ENCODE results near the gene ABCC2. TPM values are rescaled to one million over a fixed set of nuclear protein-coding genes. Genes with fewer than 3 reads are reported as not detected.

Gene ABCC2
- total RNA-seq, 4 donors from 2014 or later = 0.84 to 9.1 (median 1.5) TPM

DNA sequence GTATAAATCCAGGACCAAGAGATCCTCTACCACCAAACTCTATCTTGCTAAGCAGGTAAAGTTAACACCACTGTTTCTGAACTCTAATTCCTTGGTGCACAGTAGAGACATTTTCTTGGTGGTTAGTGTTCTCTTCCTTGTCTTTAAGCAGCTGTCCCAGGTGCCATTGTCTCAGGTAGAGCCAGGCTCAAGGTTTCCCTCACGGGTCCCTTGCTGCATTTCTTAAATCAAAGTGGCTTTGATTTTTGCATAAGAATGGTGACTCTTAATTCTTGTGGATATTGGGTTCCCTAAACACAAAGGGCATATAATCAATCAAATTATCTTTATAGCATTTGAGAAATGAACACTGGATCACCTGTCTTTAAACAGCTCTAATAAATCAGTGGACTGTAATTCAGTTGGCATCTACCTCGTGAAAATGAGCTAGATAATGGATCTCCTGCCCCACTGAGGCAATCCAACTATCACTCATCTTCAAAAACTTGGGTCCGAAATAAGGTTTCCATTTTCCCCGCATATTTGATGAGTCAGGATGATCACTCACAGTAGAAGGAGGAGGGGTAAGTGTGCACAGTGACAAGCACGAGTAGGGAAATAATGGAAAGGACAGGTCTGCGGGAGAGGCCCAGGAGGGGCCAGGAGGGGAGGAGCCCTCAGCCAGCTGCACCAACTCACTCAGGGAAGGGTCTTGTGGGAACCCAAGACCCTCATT is 2.4 kb downstream of the ABCC2 start:
- TF ChIP-seq, protein P1, sequence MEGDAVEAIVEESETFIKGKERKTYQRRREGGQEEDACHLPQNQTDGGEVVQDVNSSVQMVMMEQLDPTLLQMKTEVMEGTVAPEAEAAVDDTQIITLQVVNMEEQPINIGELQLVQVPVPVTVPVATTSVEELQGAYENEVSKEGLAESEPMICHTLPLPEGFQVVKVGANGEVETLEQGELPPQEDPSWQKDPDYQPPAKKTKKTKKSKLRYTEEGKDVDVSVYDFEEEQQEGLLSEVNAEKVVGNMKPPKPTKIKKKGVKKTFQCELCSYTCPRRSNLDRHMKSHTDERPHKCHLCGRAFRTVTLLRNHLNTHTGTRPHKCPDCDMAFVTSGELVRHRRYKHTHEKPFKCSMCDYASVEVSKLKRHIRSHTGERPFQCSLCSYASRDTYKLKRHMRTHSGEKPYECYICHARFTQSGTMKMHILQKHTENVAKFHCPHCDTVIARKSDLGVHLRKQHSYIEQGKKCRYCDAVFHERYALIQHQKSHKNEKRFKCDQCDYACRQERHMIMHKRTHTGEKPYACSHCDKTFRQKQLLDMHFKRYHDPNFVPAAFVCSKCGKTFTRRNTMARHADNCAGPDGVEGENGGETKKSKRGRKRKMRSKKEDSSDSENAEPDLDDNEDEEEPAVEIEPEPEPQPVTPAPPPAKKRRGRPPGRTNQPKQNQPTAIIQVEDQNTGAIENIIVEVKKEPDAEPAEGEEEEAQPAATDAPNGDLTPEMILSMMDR (IDR thresholded peaks at IDR 0.05) = no peak
- no peak for DNase-seq (ENCODE audit: low spot score)
- ATAC-seq (ENCODE audit: low FRiP score) = no peak

DNA sequence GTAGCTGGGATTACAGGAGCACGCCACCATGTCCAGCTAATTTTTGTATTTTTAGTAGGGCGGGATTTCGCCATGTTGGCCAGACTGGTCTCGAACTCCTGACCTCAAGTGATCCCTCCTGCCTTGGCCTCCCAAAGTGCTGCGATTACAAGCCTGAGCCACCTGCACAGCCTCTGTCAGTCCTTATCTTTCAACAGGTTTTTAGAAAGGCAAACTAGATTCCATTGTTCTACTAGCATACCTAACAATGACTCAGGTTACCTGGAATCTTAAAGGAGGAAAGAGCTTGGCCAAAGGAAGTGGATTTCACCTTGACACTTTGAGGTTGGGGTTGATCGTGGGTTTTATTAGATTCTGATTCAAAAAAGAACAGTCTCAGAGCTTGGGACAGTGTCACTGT is 3.2 kb downstream of the ABCC2 start:
- ATAC-seq (ENCODE audit: low FRiP score) (no peak), DNase-seq (ENCODE audit: low spot score) (no peak)
- TF ChIP-seq, protein P1 (IDR thresholded peaks at IDR 0.05) = no peak

DNA sequence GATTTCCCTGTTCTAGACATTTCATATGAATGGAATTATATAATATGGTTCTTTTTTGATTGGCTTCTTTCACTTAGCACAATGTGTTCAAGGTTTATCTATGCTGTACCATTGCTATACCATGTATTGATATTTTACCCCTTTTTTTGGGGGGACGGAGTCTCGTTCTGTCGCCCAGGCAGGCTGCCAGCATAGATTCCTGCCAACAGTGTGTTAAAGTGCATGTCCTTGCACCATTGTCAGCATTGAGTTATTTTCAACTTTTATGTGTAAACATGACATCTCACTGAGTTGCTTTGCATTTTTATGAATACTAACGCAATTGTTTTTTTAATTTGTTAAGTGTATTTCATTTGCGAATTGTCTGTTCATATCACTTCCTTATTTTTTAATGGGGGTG is 4.9 kb downstream of the ABCC2 start:
- DNase-seq (ENCODE audit: low spot score) (no peak), ATAC-seq (ENCODE audit: low FRiP score) (no peak)
- TF ChIP-seq, protein P1 (IDR thresholded peaks at IDR 0.05) = no peak

DNA sequence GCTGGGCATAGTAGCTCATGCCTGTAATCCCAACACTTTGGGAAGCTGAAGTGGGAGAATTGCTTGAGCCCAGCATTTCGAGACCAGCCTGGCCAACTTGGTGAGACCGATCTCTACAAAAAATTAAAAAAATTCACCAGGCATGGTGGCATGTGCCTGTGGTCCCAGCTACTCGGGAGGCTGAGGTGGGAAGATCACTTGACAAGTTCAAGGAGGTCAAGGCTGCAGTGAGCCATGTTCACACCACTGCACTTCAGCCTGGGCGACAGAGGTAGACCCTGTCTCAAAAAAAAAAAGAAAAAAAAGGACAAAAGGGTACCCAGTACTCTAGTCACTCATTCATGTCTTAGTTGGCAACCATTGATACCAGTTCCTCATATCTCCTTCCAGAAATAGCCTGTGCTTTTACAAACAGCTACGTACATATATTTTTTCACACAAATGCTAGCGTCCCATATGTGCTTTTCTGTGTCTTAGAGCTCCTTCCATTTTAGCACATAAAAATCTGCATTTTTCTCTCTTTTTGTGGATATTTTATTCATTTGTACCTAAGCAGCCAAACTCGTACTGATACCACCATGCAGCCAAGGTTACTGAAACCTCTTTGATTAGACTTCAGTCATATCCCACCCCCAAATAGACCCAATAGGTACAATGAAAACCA is 5.5 kb downstream of the ABCC2 start:
- TF ChIP-seq, protein P1 (IDR thresholded peaks at IDR 0.05) = no peak
- DNase-seq (ENCODE audit: low spot score) (no peak), ATAC-seq (ENCODE audit: low FRiP score) (no peak)

DNA sequence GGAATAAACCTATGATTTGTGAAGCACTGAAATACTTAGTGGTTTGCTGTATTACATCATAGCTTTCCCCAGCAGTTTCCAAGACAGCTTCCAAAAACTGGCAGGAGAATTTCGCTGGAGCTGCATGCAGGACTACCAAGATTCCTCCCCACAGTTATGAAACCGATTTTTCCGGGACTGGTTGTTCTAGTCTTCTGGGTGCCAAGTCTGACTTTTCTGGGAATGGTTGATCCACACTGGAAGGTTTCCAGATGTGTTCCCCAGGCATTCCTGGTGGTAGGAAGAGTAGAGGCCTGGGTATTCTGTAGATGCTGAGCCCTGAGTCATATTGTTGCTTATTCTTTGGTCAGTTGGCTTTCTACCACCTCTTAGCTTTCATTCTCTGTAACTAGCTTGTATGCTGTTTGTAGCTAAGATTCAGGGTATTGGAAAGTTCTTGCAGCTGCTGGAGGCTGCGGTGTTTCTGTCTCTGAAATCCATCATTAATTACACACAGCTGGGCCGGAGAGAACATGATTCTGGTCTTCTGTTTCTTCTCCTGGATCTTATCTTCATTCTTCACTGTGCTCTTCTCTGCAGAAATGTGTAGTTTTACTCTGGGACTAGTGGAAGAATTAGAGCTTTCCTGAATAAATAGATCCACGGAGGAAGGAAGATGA is 6.3 kb downstream of the ABCC2 start:
- DNase-seq (ENCODE audit: low spot score) (no peak), ATAC-seq (ENCODE audit: low FRiP score) (peak; percentile 91)
- TF ChIP-seq, protein P1 (IDR thresholded peaks at IDR 0.05) = no peak

DNA sequence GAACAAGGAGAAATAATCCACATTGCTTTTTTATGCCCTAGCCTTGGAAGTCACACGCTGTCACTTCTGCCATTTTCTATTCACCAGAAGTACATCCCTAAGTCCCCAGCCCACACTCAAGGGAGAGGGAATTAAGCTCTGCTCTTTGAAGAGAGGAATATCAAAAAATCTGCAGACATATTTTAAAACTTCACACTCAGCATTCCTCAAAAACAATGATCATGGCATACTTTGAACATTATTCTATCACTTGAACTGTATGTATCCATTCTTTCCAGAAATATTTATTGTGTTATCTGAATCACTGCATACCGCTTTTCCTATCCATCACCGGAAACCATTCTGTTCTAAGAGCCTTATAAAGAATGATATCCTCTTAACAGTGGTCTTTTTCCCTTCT is 9.4 kb downstream of the ABCC2 start:
- ATAC-seq (ENCODE audit: low FRiP score) = no peak
- TF ChIP-seq, protein P1 (IDR thresholded peaks at IDR 0.05) = no peak
- no peak for DNase-seq (ENCODE audit: low spot score)
